ENCODE measurements around the gene PEG3.
"Not testable (repeated sequence)": the region's sequence is repeated elsewhere in the genome, so short reads cannot be mapped to it uniquely, and the experiment has no call there.

Gene PEG3

DNA sequence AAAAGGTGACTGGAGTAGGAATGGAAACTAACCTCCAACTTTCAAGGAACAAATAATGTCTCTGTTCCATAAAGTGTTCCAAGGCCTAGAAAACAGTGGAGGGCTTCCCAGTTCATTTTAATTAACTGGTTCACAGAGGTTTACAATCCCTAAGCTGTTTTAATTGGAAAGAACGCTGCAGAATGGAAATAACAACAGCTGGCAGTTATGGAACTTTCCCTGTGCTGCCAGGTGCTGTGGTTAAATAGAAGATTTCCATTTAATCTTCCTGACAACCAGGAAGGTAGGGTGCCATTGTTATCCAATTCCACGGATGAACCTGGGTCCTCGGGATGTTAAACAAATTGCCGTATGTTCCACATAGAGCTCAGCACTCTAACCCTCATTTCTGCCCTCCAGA lies 22.2 kb upstream of the PEG3 start:
- ChIA-PET CTCF (interaction anchor here (0.7 kb wide), 1 partner anchor 112 kb away, joined by 4 read pairs; no protein-coding TSS in a partner anchor), POLR2A (ENCODE audit: low non-redundant PET) (no interaction called here)
- DNase-seq (ENCODE audit: low spot score), result no peak
- no peak overlapping the region for H3K27ac ChIP-seq
- TF ChIP-seq, protein P1, sequence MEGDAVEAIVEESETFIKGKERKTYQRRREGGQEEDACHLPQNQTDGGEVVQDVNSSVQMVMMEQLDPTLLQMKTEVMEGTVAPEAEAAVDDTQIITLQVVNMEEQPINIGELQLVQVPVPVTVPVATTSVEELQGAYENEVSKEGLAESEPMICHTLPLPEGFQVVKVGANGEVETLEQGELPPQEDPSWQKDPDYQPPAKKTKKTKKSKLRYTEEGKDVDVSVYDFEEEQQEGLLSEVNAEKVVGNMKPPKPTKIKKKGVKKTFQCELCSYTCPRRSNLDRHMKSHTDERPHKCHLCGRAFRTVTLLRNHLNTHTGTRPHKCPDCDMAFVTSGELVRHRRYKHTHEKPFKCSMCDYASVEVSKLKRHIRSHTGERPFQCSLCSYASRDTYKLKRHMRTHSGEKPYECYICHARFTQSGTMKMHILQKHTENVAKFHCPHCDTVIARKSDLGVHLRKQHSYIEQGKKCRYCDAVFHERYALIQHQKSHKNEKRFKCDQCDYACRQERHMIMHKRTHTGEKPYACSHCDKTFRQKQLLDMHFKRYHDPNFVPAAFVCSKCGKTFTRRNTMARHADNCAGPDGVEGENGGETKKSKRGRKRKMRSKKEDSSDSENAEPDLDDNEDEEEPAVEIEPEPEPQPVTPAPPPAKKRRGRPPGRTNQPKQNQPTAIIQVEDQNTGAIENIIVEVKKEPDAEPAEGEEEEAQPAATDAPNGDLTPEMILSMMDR (conservative IDR thresholded peaks at IDR 0.05; ENCODE audit: low read depth), result no peak

GRCh38 chr19:56860409-56860808 lies 19.9 kb upstream of the PEG3 start:
- POLR2A ChIA-PET (ENCODE audit: low non-redundant PET); DNase-seq (ENCODE audit: low spot score); H3K27ac ChIP-seq: not testable (repeated sequence)
- CTCF ChIA-PET, result interaction anchor here (0.6 kb wide), 1 partner anchor 50 kb away, joined by 3 read pairs; no protein-coding TSS in a partner anchor

DNA sequence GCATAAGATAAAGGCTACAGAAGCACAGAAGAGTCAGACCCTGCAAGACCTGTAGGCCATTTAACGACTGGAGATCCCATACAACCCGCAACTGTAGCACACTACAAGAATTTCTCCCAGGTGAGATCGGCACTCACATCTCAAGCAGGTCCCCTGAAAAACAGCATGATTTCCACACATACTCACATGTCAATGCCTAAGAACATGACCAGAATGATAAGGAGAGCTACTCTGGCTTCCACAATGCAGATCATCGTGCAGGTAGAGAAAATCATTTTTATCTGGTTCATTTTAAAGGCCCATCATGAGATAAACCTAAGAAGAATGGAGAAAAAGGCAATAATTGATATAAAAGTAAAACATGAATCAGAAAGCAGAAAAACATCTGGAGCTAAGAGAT lies 17.5 kb upstream of the PEG3 start:
- DNase-seq (ENCODE audit: low spot score), result no peak
- no peak overlapping the region for H3K27ac ChIP-seq
- TF ChIP-seq, protein P1 (conservative IDR thresholded peaks at IDR 0.05; ENCODE audit: low read depth), result no peak
- CTCF ChIA-PET, result no interaction called here
- POLR2A ChIA-PET (ENCODE audit: low non-redundant PET), result no interaction called here

GRCh38 chr19:56856822-56857221 lies 16.3 kb upstream of the PEG3 start:
- no peak for DNase-seq (ENCODE audit: low spot score)
- ChIA-PET CTCF (interaction anchor here (0.6 kb wide), 1 partner anchor 179 kb away, joined by 3 read pairs; no protein-coding TSS in a partner anchor), POLR2A (ENCODE audit: low non-redundant PET) (no interaction called here)
- TF ChIP-seq, protein P1 (conservative IDR thresholded peaks at IDR 0.05; ENCODE audit: low read depth), result no peak
- H3K27ac ChIP-seq, result no peak overlapping the region

DNA sequence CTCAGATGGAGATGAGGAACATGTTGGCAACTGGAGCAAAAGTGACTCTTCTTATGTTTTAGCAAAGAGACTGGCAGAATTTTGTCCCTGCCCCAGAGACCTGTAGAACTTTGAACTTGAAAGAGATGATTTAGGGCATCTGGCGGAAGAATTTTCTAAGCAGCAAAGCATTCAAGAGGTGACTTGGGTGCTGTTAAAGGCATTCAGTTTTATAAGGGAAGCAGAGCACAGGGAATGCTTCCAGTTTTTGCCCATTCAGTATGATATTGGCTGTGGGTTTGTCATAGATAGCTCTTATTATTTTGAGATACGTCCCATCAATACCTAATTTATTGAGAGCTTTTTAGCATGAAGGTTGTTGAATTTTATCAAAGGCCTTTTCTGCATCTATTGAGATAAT lies 11.8 kb upstream of the PEG3 start:
- CTCF ChIA-PET; POLR2A ChIA-PET (ENCODE audit: low non-redundant PET): not testable (repeated sequence)

GRCh38 chr19:56848166-56848565 lies 7.6 kb upstream of the PEG3 start:
- no peak for DNase-seq (ENCODE audit: low spot score)
- ChIA-PET POLR2A (ENCODE audit: low non-redundant PET) (no interaction called here), CTCF (no interaction called here)
- TF ChIP-seq, protein P1 (conservative IDR thresholded peaks at IDR 0.05; ENCODE audit: low read depth), result no peak
- H3K27ac ChIP-seq, result no peak overlapping the region

More for the DNA sequence above, 11.8 kb upstream of the PEG3 start:
- DNase-seq (ENCODE audit: low spot score); H3K27ac ChIP-seq: not testable (repeated sequence)

DNA sequence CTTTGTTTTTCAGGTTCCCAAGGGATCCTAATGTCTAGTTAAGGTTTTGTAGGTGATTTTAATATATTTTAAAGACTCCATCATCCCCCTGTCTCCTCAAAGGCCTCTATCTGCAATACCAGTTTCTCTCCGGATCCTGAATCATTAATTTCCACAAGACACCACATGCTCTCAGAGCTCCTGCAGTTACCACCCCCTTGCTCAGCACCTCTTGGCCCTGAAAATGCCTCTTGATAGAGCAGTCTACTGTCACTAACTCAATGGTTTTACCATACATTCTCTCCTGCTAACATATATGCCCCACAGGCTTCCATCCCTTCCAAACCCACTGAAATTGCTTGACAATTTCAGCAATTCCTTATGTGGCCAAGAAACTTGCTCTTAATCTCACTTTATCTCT lies 1.9 kb upstream of the PEG3 start:
- ChIA-PET POLR2A (ENCODE audit: low non-redundant PET) (no interaction called here), CTCF (no interaction called here)
- TF ChIP-seq, protein P1 (conservative IDR thresholded peaks at IDR 0.05; ENCODE audit: low read depth), result no peak
- no peak for DNase-seq (ENCODE audit: low spot score)
- H3K27ac ChIP-seq, result no peak overlapping the region

DNA sequence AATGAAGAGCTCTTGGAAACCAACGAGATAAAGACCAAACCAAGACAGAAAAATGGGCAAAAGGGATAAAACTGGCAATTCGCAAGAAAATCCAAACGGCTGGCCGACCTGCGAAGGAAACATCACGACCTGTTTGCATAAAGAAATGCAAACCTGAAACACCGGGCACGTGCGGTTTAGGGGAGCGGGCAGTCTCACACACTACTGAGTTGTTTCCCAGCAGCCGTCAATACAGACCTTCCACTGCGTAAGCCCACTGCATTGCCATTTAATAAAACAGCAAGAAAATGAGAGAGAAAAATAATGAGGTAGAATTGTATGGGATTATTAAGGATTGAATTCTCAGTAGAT lies 642 bp upstream of the PEG3 start:
- CTCF ChIA-PET, result no interaction called here
- TF ChIP-seq, protein P1 (conservative IDR thresholded peaks at IDR 0.05; ENCODE audit: low read depth), result no peak
- no peak overlapping the region for H3K27ac ChIP-seq
- POLR2A ChIA-PET (ENCODE audit: low non-redundant PET), result no interaction called here
- no peak for DNase-seq (ENCODE audit: low spot score)
